ENCODE measurements around the gene TMEM63A. TPM values are rescaled to one million over a fixed set of nuclear protein-coding genes. Genes with fewer than 3 reads are reported as not detected.

Gene TMEM63A
- total and polyA plus RNA-seq, 10 of the 15 experiments (the other 5 are each of a cell fraction or from before 2014, with no cell fraction given): 1.3 to 33.5 (median 15.2) TPM

GRCh38 chr1:225881959-225882693 is at the start of gene TMEM63A (continued):
- TF ChIP-seq ZBTB11 (CRISPR knock-in tag; IDR thresholded peaks at IDR 0.05) (no peak), NKRF (conservative IDR thresholded peaks at IDR 0.05) (0 out of 2 replicates have a peak, but pooled peaks have one; percentile 35), POLR2A (IDR thresholded peaks at IDR 0.05; ENCODE audit: low read depth, low read length) (peak; percentile 81), SMARCA5 (IDR thresholded peaks at IDR 0.05) (peak; percentile 63; the same call in 1 of the 2 replicates), ZNF687 (IDR thresholded peaks at IDR 0.05) (peak; percentile 55), LARP7 (IDR thresholded peaks at IDR 0.05) (peak; percentile 31; the same call in 1 of the 2 replicates), CREM (IDR thresholded peaks at IDR 0.05; ENCODE audit: low read depth) (0 out of 2 replicates have a peak, but pooled peaks have one; percentile 31), BHLHE40 (IDR thresholded peaks at IDR 0.05; ENCODE audit: borderline replicate concordance in 1 of 2, low read depth in 2 of 2, low read length in 1 of 2) (peak; percentile 5 to 72; a peak in 2 of 4 replicates), KDM1A (IDR thresholded peaks at IDR 0.05; ENCODE audit: borderline replicate concordance) (no peak), SIX5 (IDR thresholded peaks at IDR 0.05; ENCODE audit: low read depth, low read length, severe bottlenecking) (no peak), CHD4 (IDR thresholded peaks at IDR 0.05) (no peak), ASH2L (IDR thresholded peaks at IDR 0.05; ENCODE audit: borderline replicate concordance, low read depth) (peak; percentile 78), BACH1 (IDR thresholded peaks at IDR 0.05; ENCODE audit: borderline replicate concordance) (peak; percentile 21; the same call in 1 of the 2 replicates), RFX5 (IDR thresholded peaks at IDR 0.05; ENCODE audit: low read depth, low read length) (no peak), IKZF1 (conservative IDR thresholded peaks at IDR 0.05) (peak; percentile 87), EZH2 (IDR thresholded peaks at IDR 0.05; ENCODE audit: borderline replicate concordance, control insufficient read depth, low read depth, low read length) (no peak), FOXK2 (IDR thresholded peaks at IDR 0.05) (no peak), RELB (IDR thresholded peaks at IDR 0.05; ENCODE audit: low read depth) (no peak), NRF1 (conservative IDR thresholded peaks at IDR 0.05; ENCODE audit: low read depth, low read length) (peak; percentile 88)
